Brain microvascular endothelial cell (primary cell): ENCODE data around the gene AHRR.
A peak's percentile ranks its signal among the peaks of the same experiment; 100 is the strongest.

Experiments
- DNase-seq: peaks from one replicate; pipeline ENCODE4 v3.0.0-alpha.2; 2020
- H3K27ac ChIP-seq: fragments of 250-450 bp; sonication (Bioruptor Pico); 2 replicates; pipeline ENCODE4 v1.5.1; 2020; ENCODE audit warnings: mild to moderate bottlenecking, moderate library complexity
- H3K27me3 ChIP-seq: fragments of 250-450 bp; sonication (Bioruptor Pico); replicated peaks from 2 replicates; pipeline ENCODE4 v1.5.1; 2020; ENCODE audit warnings: mild to moderate bottlenecking
- H3K36me3 ChIP-seq: fragments of 250-450 bp; sonication (Bioruptor Pico); replicated peaks from 2 replicates; pipeline ENCODE4 v1.5.1; 2020; ENCODE audit warnings: mild to moderate bottlenecking
- H3K4me3 ChIP-seq: 2 replicates; pipeline ENCODE4 v1.5.1; 2011; ENCODE audit warnings: low read depth, mild to moderate bottlenecking, control low read depth, low read length, moderate library complexity
- CTCF ChIP-seq: IDR thresholded peaks from 2 replicates; pipeline ENCODE4 v1.5.1; 2011; ENCODE audit warnings: low read depth, mild to moderate bottlenecking, moderate library complexity, low read length, control low read depth, inconsistent platforms; ENCODE audit errors: missing control alignments
- in situ Hi-C: cut with HindIII; loops from 2 replicates; pipeline ENCODE4 v1.10.0; 2017; ENCODE audit warnings: low sequenced_read_pairs, low pct_ligation_motif_present

AHRR gene

GRCh38 chr5:373710-374602 is 52.4 kb downstream of the AHRR start:
- Histone ChIP-seq H3K27me3 (no peaks in the 10 kb centered on the region), H3K36me3 (no peaks in the 10 kb centered on the region), H3K27ac (peak overlapping the region; percentile 87), H3K4me3 (peak overlapping the region; percentile 17)
- DNase-seq: no peak
- in situ Hi-C loops: no loop called here
- no peak for TF ChIP-seq CTCF

- H3K36me3 ChIP-seq: no peaks in the 10 kb centered on the region
- in situ Hi-C loops: no loop called here
- H3K27ac ChIP-seq: peak overlapping the region; percentile 87
- H3K27me3 ChIP-seq: no peaks in the 10 kb centered on the region
- DNase-seq: no peak
- no peak for TF ChIP-seq CTCF
- H3K4me3 ChIP-seq: no peak overlapping the region
These were observed 53.3 kb downstream of the AHRR start for GRCh38 chr5:374631-375335.

GRCh38 chr5:375336-375920 is 53.9 kb downstream of the AHRR start:
- Histone ChIP-seq H3K36me3 (no peaks in the 10 kb centered on the region), H3K27ac (no peak overlapping the region), H3K27me3 (no peaks in the 10 kb centered on the region), H3K4me3 (no peak overlapping the region)
- DNase-seq: no peak
- TF ChIP-seq CTCF: no peak
- in situ Hi-C loops: no loop called here

GRCh38 chr5:375921-376798 is 54.6 kb downstream of the AHRR start:
- Histone ChIP-seq H3K4me3 (no peak overlapping the region), H3K27me3 (no peaks in the 10 kb centered on the region), H3K27ac (no peak overlapping the region), H3K36me3 (no peaks in the 10 kb centered on the region)
- DNase-seq: no peak
- in situ Hi-C loops: no loop called here
- TF ChIP-seq CTCF: no peak

- Histone ChIP-seq H3K36me3 (no peaks in the 10 kb centered on the region), H3K27me3 (no peaks in the 10 kb centered on the region), H3K4me3 (no peak overlapping the region), H3K27ac (no peak overlapping the region)
- no peak for TF ChIP-seq CTCF
- DNase-seq: no peak
- in situ Hi-C loops: no loop called here
These were observed 55.3 kb downstream of the AHRR start for GRCh38 chr5:376799-377325.
